Panc1 (cell line): ENCODE data around the gene HOMER1. TPM values are rescaled to one million over a fixed set of nuclear protein-coding genes. Genes with fewer than 3 reads are reported as not detected.

Source experiments
- ATAC-seq: fragments of 200-7000 bp; cut with Tn5 transposase; 2 replicates; pipeline ENCODE4 v1.9.1; 2020; ENCODE audit warnings: mild to moderate bottlenecking, moderate library complexity
- BruUV-seq: library from RNA; stranded (reverse); fragments of 400-500 nt; replicated peaks from 2 replicates; lab custom pipeline; 2021; lab: Mats Ljungman, UMichigan
- CTCF ChIA-PET: fragments of 300-600 bp; sonication (Branson Sonifier 250); formaldehyde crosslinking; loops from one replicate; lab custom pipeline; 2022; ENCODE audit warnings: antibody characterized with exemption; lab: Charles Lee
- POLR2A ChIA-PET: fragments of 300-600 bp; sonication (Branson Sonifier 250); formaldehyde crosslinking; loops from one replicate; lab custom pipeline; 2022; ENCODE audit warnings: antibody characterized with exemption; lab: Charles Lee
- DNase-seq: peaks from one replicate; pipeline ENCODE4 v3.0.0-alpha.2; 2010; ENCODE audit warnings: low read depth, low spot score
- H3K27ac ChIP-seq: 2 replicates; pipeline ENCODE4 v1.5.1; 2011; ENCODE audit warnings: mild to moderate bottlenecking, low read length, inconsistent platforms
- H3K27me3 ChIP-seq: fragments of 200-500 bp; sonication (Bioruptor generic); 2 replicates; pipeline ENCODE4 v1.6.0; 2014; ENCODE audit warnings: low read length, inconsistent platforms; ENCODE audit not compliant: control insufficient read depth, insufficient read depth
- H3K36me3 ChIP-seq: fragments of 200-500 bp; sonication (Bioruptor generic); 2 replicates; pipeline ENCODE4 v1.5.1; 2014; ENCODE audit warnings: inconsistent platforms, mild to moderate bottlenecking, low read length, moderate library complexity; ENCODE audit not compliant: control insufficient read depth, insufficient read depth
- H3K4me1 ChIP-seq: 2 replicates; pipeline ENCODE4 v1.5.1; 2011; ENCODE audit warnings: inconsistent platforms, mild to moderate bottlenecking, low read length, moderate library complexity; ENCODE audit not compliant: control insufficient read depth, insufficient read depth
- H3K4me3 ChIP-seq, 2 experiments: 2 replicates each; pipeline ENCODE4 v1.5.1; 2011 to 2012; ENCODE audit warnings: low read depth in 2 of 2, low read length in 2 of 2, mild to moderate bottlenecking in 2 of 2, inconsistent platforms in 1 of 2, moderate library complexity in 1 of 2
- H3K9me3 ChIP-seq: fragments of 200-500 bp; sonication (Bioruptor generic); 2 replicates; pipeline ENCODE4 v1.5.1; 2014; ENCODE audit warnings: low read depth, mild to moderate bottlenecking, inconsistent platforms, low read length, moderate library complexity; ENCODE audit not compliant: control insufficient read depth, insufficient read depth
- CTCF ChIP-seq: fragments of 450-650 bp; IDR thresholded peaks from 2 replicates; pipeline ENCODE4 v1.5.1; 2017; ENCODE audit warnings: mild to moderate bottlenecking
- POLR2AphosphoS5 ChIP-seq: IDR thresholded peaks from 2 replicates; pipeline ENCODE4 v1.6.1; 2012; ENCODE audit warnings: mild to moderate bottlenecking, low read depth, low read length, moderate library complexity
- REST ChIP-seq, 2 experiments: IDR thresholded peaks; 2 replicates each; pipeline ENCODE4 v1.6.1; 2011 to 2012; ENCODE audit warnings: low read depth in 2 of 2, control low read depth in 1 of 2, low read length in 1 of 2, mild to moderate bottlenecking in 1 of 2, moderate library complexity in 1 of 2; ENCODE audit not compliant: insufficient read depth in 1 of 2
- SIN3A ChIP-seq: IDR thresholded peaks from 2 replicates; pipeline ENCODE4 v1.6.1; 2012; ENCODE audit warnings: low read depth, mild to moderate bottlenecking, low read length, moderate library complexity, borderline replicate concordance; ENCODE audit not compliant: insufficient read depth
- TCF7L2 ChIP-seq: IDR thresholded peaks from 2 replicates; pipeline ENCODE4 v1.6.1; 2011; ENCODE audit warnings: mild to moderate bottlenecking, low read depth, low read length, inconsistent platforms
- in situ Hi-C: cut with HindIII; loops from 2 replicates; pipeline ENCODE4 v1.10.0; 2016; ENCODE audit warnings: low sequenced_read_pairs, low pct_unique_long_range_greater_than_20kb
- intact Hi-C: fragments of 100-400 bp; cut with micrococcal nuclease; formaldehyde crosslinking; loops from one replicate; pipeline ENCODE4 v1.10.0; 2022; ENCODE audit not compliant: unreplicated experiment
- total RNA-seq: library from RNA; stranded (reverse); gene quantifications from one replicate; pipeline ENCODE4 v1.2.1, GENCODE V29; 2021; ENCODE audit not compliant: unreplicated experiment

The HOMER1 gene
- total RNA-seq, 1 experiment from 2014 or later = 19.6 TPM

GRCh38 chr5:79471556-79471955, 42.4 kb downstream of the HOMER1 start:
- no peak overlapping the region for H3K4me3 ChIP-seq
- no peak for ATAC-seq
- CTCF ChIA-PET = no interaction called here
- POLR2A ChIA-PET = no interaction called here
- no peak overlapping the region for H3K27ac ChIP-seq
- H3K27me3 ChIP-seq = no peaks in the 10 kb centered on the region
- intact Hi-C loops = no loop called here
- DNase-seq = no peak
- in situ Hi-C loops = no loop called here
- BruUV-seq = no TSS peak
- H3K4me1 ChIP-seq = no peaks in the 10 kb centered on the region; the same call in 1 of the 2 replicates
- TF ChIP-seq TCF7L2 (no peak), POLR2AphosphoS5 (no peak), REST (IDR thresholded peaks at IDR 0.05; ENCODE audit: insufficient read depth in 1 of 2, low read depth in 2 of 2, low read length in 1 of 2) (no peak), SIN3A (no peak), CTCF (no peak)
- no peaks in the 10 kb centered on the region for H3K36me3 ChIP-seq
- no peaks in the 10 kb centered on the region for H3K9me3 ChIP-seq

- no peak for DNase-seq
- Histone ChIP-seq H3K4me3 (no peak overlapping the region), H3K9me3 (no peaks in the 10 kb centered on the region), H3K36me3 (no peaks in the 10 kb centered on the region), H3K27ac (no peak overlapping the region), H3K27me3 (no peaks in the 10 kb centered on the region), H3K4me1 (no peaks in the 10 kb centered on the region)
- ATAC-seq = peak; percentile 76
- in situ Hi-C loops = no loop called here
- intact Hi-C loops = loop anchor here (5.0 kb wide), 3 partner anchors 208 to 443 kb away; no protein-coding TSS in a partner anchor
- POLR2A ChIA-PET = no interaction called here
- CTCF ChIA-PET = interaction anchor here (0.6 to 1.8 kb wide), 4 partner anchors 71 to 444 kb away, joined by 4 to 6 read pairs (median 5); no protein-coding TSS in a partner anchor
- no TSS peak for BruUV-seq
- TF ChIP-seq CTCF = peak; percentile 69
- no peak for TF ChIP-seq POLR2AphosphoS5
Measured at GRCh38 chr5:79464695-79465332, 49.1 kb downstream of the HOMER1 start.
